ENCODE results near the gene GIT2.

Gene GIT2

GRCh38 chr12:110006115-110006514 lies 9.9 kb upstream of the GIT2 start:
- Histone ChIP-seq H3K36me3 (replicated peaks; ENCODE audit: insufficient read depth, low read length) (no peaks in the 10 kb centered on the region), H3K9ac (ENCODE audit: low read length) (no peak overlapping the region), H3K4me2 (ENCODE audit: low read depth, low read length) (no peak overlapping the region; the same call in 1 of the 2 replicates), H3K4me3 (ENCODE audit: low read length) (no peak overlapping the region), H3K9me2 (replicated peaks; ENCODE audit: insufficient read depth, low read length) (no peaks in the 10 kb centered on the region), H3K79me2 (ENCODE audit: low read length) (peaks cover 49% of the 10 kb centered on the region), H4K20me1 (ENCODE audit: insufficient read depth, low read length) (no peaks in the 10 kb centered on the region), H2AFZ (ENCODE audit: low read length) (no peak overlapping the region), H3K9me3 (replicated peaks; ENCODE audit: insufficient read depth, low read length) (no peaks in the 10 kb centered on the region), H3K27me3 (replicated peaks; ENCODE audit: insufficient read depth, low read length) (no peaks in the 10 kb centered on the region), H3F3A (ENCODE audit: insufficient read depth, low read length) (peaks cover 13% of the 10 kb centered on the region; the same call in 1 of the 2 replicates), H3K27ac (ENCODE audit: low read length) (peak overlapping the region; percentile 59; the same call in 1 of the 2 replicates), H3K4me1 (ENCODE audit: low read length) (0 out of 2 replicates have a peak, but pooled peaks cover 6% of the 10 kb centered on the region)
- TF ChIP-seq EZH2 (optimal IDR thresholded peaks at IDR 0.05; ENCODE audit: low read depth, low read length) (no peak), EZH2phosphoT487 (IDR thresholded peaks at IDR 0.05; ENCODE audit: low read length) (no peak)
- TF ChIP-seq, protein P1, sequence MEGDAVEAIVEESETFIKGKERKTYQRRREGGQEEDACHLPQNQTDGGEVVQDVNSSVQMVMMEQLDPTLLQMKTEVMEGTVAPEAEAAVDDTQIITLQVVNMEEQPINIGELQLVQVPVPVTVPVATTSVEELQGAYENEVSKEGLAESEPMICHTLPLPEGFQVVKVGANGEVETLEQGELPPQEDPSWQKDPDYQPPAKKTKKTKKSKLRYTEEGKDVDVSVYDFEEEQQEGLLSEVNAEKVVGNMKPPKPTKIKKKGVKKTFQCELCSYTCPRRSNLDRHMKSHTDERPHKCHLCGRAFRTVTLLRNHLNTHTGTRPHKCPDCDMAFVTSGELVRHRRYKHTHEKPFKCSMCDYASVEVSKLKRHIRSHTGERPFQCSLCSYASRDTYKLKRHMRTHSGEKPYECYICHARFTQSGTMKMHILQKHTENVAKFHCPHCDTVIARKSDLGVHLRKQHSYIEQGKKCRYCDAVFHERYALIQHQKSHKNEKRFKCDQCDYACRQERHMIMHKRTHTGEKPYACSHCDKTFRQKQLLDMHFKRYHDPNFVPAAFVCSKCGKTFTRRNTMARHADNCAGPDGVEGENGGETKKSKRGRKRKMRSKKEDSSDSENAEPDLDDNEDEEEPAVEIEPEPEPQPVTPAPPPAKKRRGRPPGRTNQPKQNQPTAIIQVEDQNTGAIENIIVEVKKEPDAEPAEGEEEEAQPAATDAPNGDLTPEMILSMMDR (IDR thresholded peaks at IDR 0.05; ENCODE audit: low read length), result no peak
- no peak for DNase-seq

GRCh38 chr12:110005319-110005973 lies 9.3 kb upstream of the GIT2 start:
- DNase-seq, result peak; percentile 35
- Histone ChIP-seq H3K9me3 (replicated peaks; ENCODE audit: insufficient read depth, low read length) (no peaks in the 10 kb centered on the region), H3K4me3 (ENCODE audit: low read length) (peak overlapping the region; percentile 34; the same call in 1 of the 2 replicates), H3K79me2 (ENCODE audit: low read length) (peaks cover 49% of the 10 kb centered on the region), H3K4me1 (ENCODE audit: low read length) (0 out of 2 replicates have a peak, but pooled peaks cover 3% of the 10 kb centered on the region), H3K9ac (ENCODE audit: low read length) (no peak overlapping the region), H4K20me1 (ENCODE audit: insufficient read depth, low read length) (no peaks in the 10 kb centered on the region), H3K27ac (ENCODE audit: low read length) (peak overlapping the region; percentile 59; the same call in 1 of the 2 replicates), H3K4me2 (ENCODE audit: low read depth, low read length) (peak overlapping the region; percentile 66), H3K27me3 (replicated peaks; ENCODE audit: insufficient read depth, low read length) (no peaks in the 10 kb centered on the region), H3K9me2 (replicated peaks; ENCODE audit: insufficient read depth, low read length) (no peaks in the 10 kb centered on the region), H3K36me3 (replicated peaks; ENCODE audit: insufficient read depth, low read length) (no peaks in the 10 kb centered on the region), H2AFZ (ENCODE audit: low read length) (no peak overlapping the region), H3F3A (ENCODE audit: insufficient read depth, low read length) (0 out of 2 replicates have a peak, but pooled peaks cover 13% of the 10 kb centered on the region)
- no peak for TF ChIP-seq EZH2 (optimal IDR thresholded peaks at IDR 0.05; ENCODE audit: low read depth, low read length)
- TF ChIP-seq, protein P1 (IDR thresholded peaks at IDR 0.05; ENCODE audit: low read length), result no peak

DNA sequence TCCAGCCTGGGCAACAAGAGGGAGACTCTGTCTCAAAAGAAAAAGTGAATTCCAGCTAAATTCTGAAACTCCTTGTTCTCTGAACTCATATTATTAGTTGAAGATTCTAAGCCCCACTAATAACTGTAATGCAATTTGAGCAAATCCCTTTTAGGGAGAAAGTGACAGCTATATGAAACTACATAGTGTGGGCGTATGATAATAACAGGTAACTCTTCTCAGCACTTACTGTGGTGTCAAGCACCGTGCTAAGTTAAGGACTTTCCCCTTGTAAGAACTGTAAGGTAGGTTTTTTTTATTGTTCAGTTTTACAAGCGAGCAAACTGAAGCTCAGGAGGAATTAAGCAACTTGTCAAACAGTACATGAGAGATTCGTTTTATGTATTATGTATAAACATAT lies 8.4 kb upstream of the GIT2 start:
- Histone ChIP-seq H3K79me2 (ENCODE audit: low read length) (peaks cover 50% of the 10 kb centered on the region), H3K36me3 (replicated peaks; ENCODE audit: insufficient read depth, low read length) (no peaks in the 10 kb centered on the region), H3K4me3 (ENCODE audit: low read length) (0 out of 2 replicates have a peak overlapping the region, but pooled peaks have one; percentile 34), H3K9me3 (replicated peaks; ENCODE audit: insufficient read depth, low read length) (no peaks in the 10 kb centered on the region), H3K27ac (ENCODE audit: low read length) (peak overlapping the region; percentile 59; the same call in 1 of the 2 replicates), H3K27me3 (replicated peaks; ENCODE audit: insufficient read depth, low read length) (no peaks in the 10 kb centered on the region), H3K9ac (ENCODE audit: low read length) (no peak overlapping the region), H3K4me1 (ENCODE audit: low read length) (0 out of 2 replicates have a peak, but pooled peaks cover 3% of the 10 kb centered on the region), H2AFZ (ENCODE audit: low read length) (no peak overlapping the region), H3K9me2 (replicated peaks; ENCODE audit: insufficient read depth, low read length) (no peaks in the 10 kb centered on the region), H3F3A (ENCODE audit: insufficient read depth, low read length) (0 out of 2 replicates have a peak, but pooled peaks cover 13% of the 10 kb centered on the region), H3K4me2 (ENCODE audit: low read depth, low read length) (peak overlapping the region; percentile 66), H4K20me1 (ENCODE audit: insufficient read depth, low read length) (no peaks in the 10 kb centered on the region)
- DNase-seq, result peak; percentile 21
- TF ChIP-seq EZH2phosphoT487 (IDR thresholded peaks at IDR 0.05; ENCODE audit: low read length) (no peak), EZH2 (optimal IDR thresholded peaks at IDR 0.05; ENCODE audit: low read depth, low read length) (no peak)
- TF ChIP-seq, protein P1 (IDR thresholded peaks at IDR 0.05; ENCODE audit: low read length), result no peak

Measured in MM.1S (cell line).